ENCODE data around the gene ZNF287. TPM values are rescaled to one million over a fixed set of nuclear protein-coding genes. Genes with fewer than 3 reads are reported as not detected.

The ZNF287 gene
- polyA plus RNA-seq, 4 donors: 0.81 to 2.7 (median 2.2) TPM; not detected in 1

- Histone ChIP-seq H3K36me3 (ENCODE audit: control insufficient read depth in 3 of 3, insufficient read depth in 2 of 3, low read depth in 1 of 3, low read length in 3 of 3) (no peaks in the 10 kb centered on the region), H3K9me3 (ENCODE audit: control insufficient read depth in 2 of 2, insufficient read depth in 1 of 2, low read depth in 1 of 2, low read length in 1 of 2) (no peaks in the 10 kb centered on the region), H3K27me3 (ENCODE audit: control insufficient read depth in 3 of 3, insufficient read depth in 3 of 3, low read length in 3 of 3) (peaks cover 0 to 25% (median 3%) of the 10 kb centered on the region in 3 donors), H3K27ac (ENCODE audit: low read depth in 1 of 3, low read length in 2 of 3) (no peak overlapping the region), H3K4me1 (ENCODE audit: control insufficient read depth in 3 of 3, insufficient read depth in 2 of 3, low read depth in 1 of 3, low read length in 2 of 3) (peaks cover 0 to 3% (median 0%) of the 10 kb centered on the region in 3 donors), H3K4me3 (ENCODE audit: low read depth in 1 of 3, low read length in 3 of 3) (no peak overlapping the region)
- DNase-seq (no peak), FAIRE-seq (no peak)
- WGBS, 3 donors: 40 to 57% (median 47%) methylated on average over 7 of the region's 7 CpGs
Measured at GRCh38 chr17:16583781-16584180, 14.8 kb upstream of the ZNF287 start.

- 66 to 80% (median 70%) methylated on average over 2 of the region's 2 CpGs for WGBS, 3 donors
- Histone ChIP-seq H3K36me3 (ENCODE audit: control insufficient read depth in 3 of 3, insufficient read depth in 2 of 3, low read depth in 1 of 3, low read length in 3 of 3) (no peaks in the 10 kb centered on the region), H3K4me1 (ENCODE audit: control insufficient read depth in 3 of 3, insufficient read depth in 2 of 3, low read depth in 1 of 3, low read length in 2 of 3) (no peaks in the 10 kb centered on the region), H3K9me3 (ENCODE audit: control insufficient read depth in 2 of 2, insufficient read depth in 1 of 2, low read depth in 1 of 2, low read length in 1 of 2) (no peaks in the 10 kb centered on the region), H3K27me3 (ENCODE audit: control insufficient read depth in 3 of 3, insufficient read depth in 3 of 3, low read length in 3 of 3) (peaks cover 0 to 3% (median 2%) of the 10 kb centered on the region in 3 donors), H3K4me3 (ENCODE audit: low read depth in 1 of 3, low read length in 3 of 3) (no peak overlapping the region), H3K27ac (ENCODE audit: low read depth in 1 of 3, low read length in 2 of 3) (no peak overlapping the region)
- FAIRE-seq: no peak
- no peak for DNase-seq
Measured at GRCh38 chr17:16573466-16573865, 4.5 kb upstream of the ZNF287 start.

GRCh38 chr17:16569358-16569712, 331 bp upstream of the ZNF287 start:
- H3K9me3 ChIP-seq (ENCODE audit: control insufficient read depth in 2 of 2, insufficient read depth in 1 of 2, low read depth in 1 of 2, low read length in 1 of 2): no peaks in the 10 kb centered on the region
- peaks cover 0 to 3% (median 0%) of the 10 kb centered on the region in 3 donors for H3K27me3 ChIP-seq (ENCODE audit: control insufficient read depth in 3 of 3, insufficient read depth in 3 of 3, low read length in 3 of 3)
- FAIRE-seq (no peak), DNase-seq (no peak)
- no peak overlapping the region for H3K27ac ChIP-seq (ENCODE audit: low read depth in 1 of 3, low read length in 2 of 3)
- no peaks in the 10 kb centered on the region for H3K4me1 ChIP-seq (ENCODE audit: control insufficient read depth in 3 of 3, insufficient read depth in 2 of 3, low read depth in 1 of 3, low read length in 2 of 3)
- H3K36me3 ChIP-seq (ENCODE audit: control insufficient read depth in 3 of 3, insufficient read depth in 2 of 3, low read depth in 1 of 3, low read length in 3 of 3): peaks cover 0 to 5% (median 0%) of the 10 kb centered on the region in 3 donors
- H3K4me3 ChIP-seq (ENCODE audit: low read depth in 1 of 3, low read length in 3 of 3): peak overlapping the region in 1 of 3 donors; percentile 47
- WGBS, 3 donors: 21 to 23% (median 22%) methylated on average over 14 of the region's 14 CpGs

GRCh38 chr17:16552637-16553045, 16.4 kb downstream of the ZNF287 start:
- Histone ChIP-seq H3K27me3 (ENCODE audit: control insufficient read depth in 3 of 3, insufficient read depth in 3 of 3, low read length in 3 of 3) (no peaks in the 10 kb centered on the region), H3K27ac (ENCODE audit: low read depth in 1 of 3, low read length in 2 of 3) (no peak overlapping the region), H3K9me3 (ENCODE audit: control insufficient read depth in 2 of 2, insufficient read depth in 1 of 2, low read depth in 1 of 2, low read length in 1 of 2) (peaks cover 7 to 26% of the 10 kb centered on the region in 2 donors), H3K36me3 (ENCODE audit: control insufficient read depth in 3 of 3, insufficient read depth in 2 of 3, low read depth in 1 of 3, low read length in 3 of 3) (peaks cover 0 to 10% (median 5%) of the 10 kb centered on the region in 3 donors), H3K4me1 (ENCODE audit: control insufficient read depth in 3 of 3, insufficient read depth in 2 of 3, low read depth in 1 of 3, low read length in 2 of 3) (no peaks in the 10 kb centered on the region), H3K4me3 (ENCODE audit: low read depth in 1 of 3, low read length in 3 of 3) (no peak overlapping the region)
- no peak for DNase-seq
- 96% methylated on average over 3 of the region's 3 CpGs for WGBS, 3 donors
- no peak for FAIRE-seq

GRCh38 chr17:16551878-16552636, 16.9 kb downstream of the ZNF287 start:
- DNase-seq: no peak
- no peaks in the 10 kb centered on the region for H3K27me3 ChIP-seq (ENCODE audit: control insufficient read depth in 3 of 3, insufficient read depth in 3 of 3, low read length in 3 of 3)
- 95% methylated on average over 4 of the region's 4 CpGs for WGBS, 3 donors
- no peaks in the 10 kb centered on the region for H3K4me1 ChIP-seq (ENCODE audit: control insufficient read depth in 3 of 3, insufficient read depth in 2 of 3, low read depth in 1 of 3, low read length in 2 of 3)
- H3K36me3 ChIP-seq (ENCODE audit: control insufficient read depth in 3 of 3, insufficient read depth in 2 of 3, low read depth in 1 of 3, low read length in 3 of 3): peaks cover 0 to 9% (median 3%) of the 10 kb centered on the region in 3 donors
- H3K27ac ChIP-seq (ENCODE audit: low read depth in 1 of 3, low read length in 2 of 3): no peak overlapping the region
- FAIRE-seq: no peak
- H3K4me3 ChIP-seq (ENCODE audit: low read depth in 1 of 3, low read length in 3 of 3): no peak overlapping the region
- peaks cover 7 to 29% of the 10 kb centered on the region in 2 donors for H3K9me3 ChIP-seq (ENCODE audit: control insufficient read depth in 2 of 2, insufficient read depth in 1 of 2, low read depth in 1 of 2, low read length in 1 of 2)

- WGBS, 3 donors: 36 to 48% (median 42%) methylated on average over 2 of the region's 2 CpGs
- peak overlapping the region; percentile 42 to 100 (median 72) for H3K27ac ChIP-seq (ENCODE audit: low read depth in 1 of 3, low read length in 2 of 3)
- H3K4me3 ChIP-seq (ENCODE audit: low read depth in 1 of 3, low read length in 3 of 3): no peak overlapping the region
- H3K9me3 ChIP-seq (ENCODE audit: control insufficient read depth in 2 of 2, insufficient read depth in 1 of 2, low read depth in 1 of 2, low read length in 1 of 2): peaks cover 0 to 4% of the 10 kb centered on the region in 2 donors
- no peaks in the 10 kb centered on the region for H3K36me3 ChIP-seq (ENCODE audit: control insufficient read depth in 3 of 3, insufficient read depth in 2 of 3, low read depth in 1 of 3, low read length in 3 of 3)
- peaks cover 0 to 3% (median 0%) of the 10 kb centered on the region in 3 donors for H3K4me1 ChIP-seq (ENCODE audit: control insufficient read depth in 3 of 3, insufficient read depth in 2 of 3, low read depth in 1 of 3, low read length in 2 of 3)
- DNase-seq: no peak
- no peaks in the 10 kb centered on the region for H3K27me3 ChIP-seq (ENCODE audit: control insufficient read depth in 3 of 3, insufficient read depth in 3 of 3, low read length in 3 of 3)
- FAIRE-seq: no peak
Measured at GRCh38 chr17:16537130-16537458, 31.9 kb downstream of the ZNF287 start.

- no peaks in the 10 kb centered on the region for H3K36me3 ChIP-seq (ENCODE audit: control insufficient read depth in 3 of 3, insufficient read depth in 2 of 3, low read depth in 1 of 3, low read length in 3 of 3)
- no peak overlapping the region for H3K27ac ChIP-seq (ENCODE audit: low read depth in 1 of 3, low read length in 2 of 3)
- no peak overlapping the region for H3K4me3 ChIP-seq (ENCODE audit: low read depth in 1 of 3, low read length in 3 of 3)
- peaks cover 0 to 4% of the 10 kb centered on the region in 2 donors for H3K9me3 ChIP-seq (ENCODE audit: control insufficient read depth in 2 of 2, insufficient read depth in 1 of 2, low read depth in 1 of 2, low read length in 1 of 2)
- 92 to 95% (median 93%) methylated on average over 1 of the region's 1 CpG for WGBS, 3 donors
- no peaks in the 10 kb centered on the region for H3K27me3 ChIP-seq (ENCODE audit: control insufficient read depth in 3 of 3, insufficient read depth in 3 of 3, low read length in 3 of 3)
- DNase-seq: no peak
- no peak for FAIRE-seq
- peaks cover 0 to 3% (median 0%) of the 10 kb centered on the region in 3 donors for H3K4me1 ChIP-seq (ENCODE audit: control insufficient read depth in 3 of 3, insufficient read depth in 2 of 3, low read depth in 1 of 3, low read length in 2 of 3)
Measured at GRCh38 chr17:16534236-16534635, 34.8 kb downstream of the ZNF287 start.

- Histone ChIP-seq H3K9me3 (ENCODE audit: control insufficient read depth in 2 of 2, insufficient read depth in 1 of 2, low read depth in 1 of 2, low read length in 1 of 2) (no peaks in the 10 kb centered on the region), H3K27me3 (ENCODE audit: control insufficient read depth in 3 of 3, insufficient read depth in 3 of 3, low read length in 3 of 3) (no peaks in the 10 kb centered on the region), H3K4me3 (ENCODE audit: low read depth in 1 of 3, low read length in 3 of 3) (no peak overlapping the region), H3K27ac (ENCODE audit: low read depth in 1 of 3, low read length in 2 of 3) (no peak overlapping the region), H3K4me1 (ENCODE audit: control insufficient read depth in 3 of 3, insufficient read depth in 2 of 3, low read depth in 1 of 3, low read length in 2 of 3) (peaks cover 0 to 1% (median 0%) of the 10 kb centered on the region in 3 donors), H3K36me3 (ENCODE audit: control insufficient read depth in 3 of 3, insufficient read depth in 2 of 3, low read depth in 1 of 3, low read length in 3 of 3) (no peaks in the 10 kb centered on the region)
- DNase-seq (no peak), FAIRE-seq (no peak)
- WGBS, 3 donors: 87 to 92% (median 92%) methylated on average over 4 of the region's 4 CpGs
Measured at GRCh38 chr17:16529906-16530305, 39.1 kb downstream of the ZNF287 start.

- H3K27me3 ChIP-seq (ENCODE audit: control insufficient read depth in 3 of 3, insufficient read depth in 3 of 3, low read length in 3 of 3): no peaks in the 10 kb centered on the region
- no peaks in the 10 kb centered on the region for H3K4me1 ChIP-seq (ENCODE audit: control insufficient read depth in 3 of 3, insufficient read depth in 2 of 3, low read depth in 1 of 3, low read length in 2 of 3)
- no peak overlapping the region for H3K4me3 ChIP-seq (ENCODE audit: low read depth in 1 of 3, low read length in 3 of 3)
- FAIRE-seq (no peak), DNase-seq (no peak)
- no peaks in the 10 kb centered on the region for H3K9me3 ChIP-seq (ENCODE audit: control insufficient read depth in 2 of 2, insufficient read depth in 1 of 2, low read depth in 1 of 2, low read length in 1 of 2)
- no peaks in the 10 kb centered on the region for H3K36me3 ChIP-seq (ENCODE audit: control insufficient read depth in 3 of 3, insufficient read depth in 2 of 3, low read depth in 1 of 3, low read length in 3 of 3)
- WGBS, 3 donors: 85 to 94% (median 91%) methylated on average over 4 of the region's 4 CpGs
- no peak overlapping the region for H3K27ac ChIP-seq (ENCODE audit: low read depth in 1 of 3, low read length in 2 of 3)
Measured at GRCh38 chr17:16527298-16527697, 41.7 kb downstream of the ZNF287 start.
